VCaP (cell line): ENCODE results near the gene C4B.
"Not testable (repeated sequence)": the region's sequence is repeated elsewhere in the genome, so short reads cannot be mapped to it uniquely, and the experiment has no call there.

Experiments
- H3K27ac ChIP-seq: fragments of 450-650 bp; 2 replicates; pipeline ENCODE4 v1.5.1; 2017

Gene C4B

DNA sequence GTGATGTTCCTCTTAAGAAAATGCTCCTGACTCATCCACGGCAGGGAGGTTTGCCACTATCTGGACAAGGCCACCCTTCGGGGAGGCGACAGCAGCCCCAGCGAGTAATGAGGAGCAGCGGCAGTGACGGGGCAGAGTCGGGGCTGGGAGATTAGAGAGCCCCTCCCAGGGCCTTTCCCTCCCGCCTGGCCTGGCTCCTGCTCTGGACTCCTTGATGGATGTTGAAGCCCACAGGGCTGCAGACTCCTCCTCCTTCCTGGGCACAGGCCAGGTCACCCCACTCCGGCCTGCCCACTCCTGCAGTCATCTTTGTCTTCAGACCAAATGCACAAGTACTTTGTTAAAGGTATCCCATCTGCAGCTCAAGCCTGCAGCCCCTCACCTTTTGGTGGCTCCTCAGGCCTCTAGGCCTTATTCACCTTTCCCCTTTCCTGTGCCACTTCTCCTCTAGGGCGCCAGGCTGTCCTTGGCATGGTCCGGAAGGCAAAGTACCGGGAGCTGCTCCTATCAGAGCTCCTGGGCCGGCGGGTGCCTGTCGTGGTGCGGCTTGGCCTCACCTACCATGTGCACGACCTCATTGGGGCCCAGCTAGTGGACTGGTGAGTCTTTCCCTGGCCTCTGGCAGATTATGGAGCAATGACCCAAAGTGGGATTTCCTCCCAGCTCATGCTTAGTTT, 1.5 kb upstream of the C4B start:
- not testable (repeated sequence) for H3K27ac ChIP-seq

DNA sequence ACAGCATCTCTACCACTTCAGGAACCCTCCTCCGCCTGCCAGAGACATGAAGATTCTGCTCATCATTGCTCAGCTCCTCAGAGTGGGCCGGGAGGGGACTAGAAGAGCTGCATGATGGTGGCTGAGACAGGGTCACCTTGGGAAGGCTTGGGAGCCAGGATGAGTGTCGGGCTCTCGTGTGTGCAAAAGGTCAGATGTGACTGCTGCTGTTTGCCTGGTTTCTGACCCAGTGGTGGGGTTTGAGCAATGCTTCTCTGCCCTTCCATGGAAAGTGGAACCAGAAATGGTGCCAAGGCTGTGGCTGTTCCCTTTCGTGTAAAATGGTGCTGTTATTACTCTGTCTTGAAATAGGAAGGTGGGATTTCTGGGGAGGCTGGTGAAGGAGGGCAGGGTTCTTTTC, 857 bp upstream of the C4B start:
- H3K27ac ChIP-seq, result not testable (repeated sequence)

DNA sequence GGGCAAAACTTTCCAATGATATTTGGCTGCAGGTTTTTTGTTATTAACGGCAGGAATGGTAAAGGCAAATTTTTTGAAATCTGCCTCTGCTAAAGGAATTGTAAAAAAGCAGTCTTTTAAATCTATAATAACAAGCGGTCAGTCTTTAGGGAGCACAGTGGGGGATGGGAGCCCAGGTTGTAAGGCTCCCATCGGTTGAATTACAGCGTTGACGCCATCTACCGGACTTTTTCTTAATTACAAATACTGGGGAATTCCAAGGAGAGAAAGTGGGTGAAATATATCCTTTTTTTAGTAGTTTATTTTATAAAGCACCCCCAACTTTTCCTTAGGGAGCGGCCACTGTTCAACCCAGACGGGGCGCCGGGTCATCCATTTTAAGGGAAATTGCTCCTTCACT, 7.5 kb downstream of the C4B start:
- H3K27ac ChIP-seq, result not testable (repeated sequence)

GRCh38 chr6:32028631-32029030, 14.0 kb downstream of the C4B start:
- not testable (repeated sequence) for H3K27ac ChIP-seq

GRCh38 chr6:32029553-32029952, 15.0 kb downstream of the C4B start:
- H3K27ac ChIP-seq, result not testable (repeated sequence)

DNA sequence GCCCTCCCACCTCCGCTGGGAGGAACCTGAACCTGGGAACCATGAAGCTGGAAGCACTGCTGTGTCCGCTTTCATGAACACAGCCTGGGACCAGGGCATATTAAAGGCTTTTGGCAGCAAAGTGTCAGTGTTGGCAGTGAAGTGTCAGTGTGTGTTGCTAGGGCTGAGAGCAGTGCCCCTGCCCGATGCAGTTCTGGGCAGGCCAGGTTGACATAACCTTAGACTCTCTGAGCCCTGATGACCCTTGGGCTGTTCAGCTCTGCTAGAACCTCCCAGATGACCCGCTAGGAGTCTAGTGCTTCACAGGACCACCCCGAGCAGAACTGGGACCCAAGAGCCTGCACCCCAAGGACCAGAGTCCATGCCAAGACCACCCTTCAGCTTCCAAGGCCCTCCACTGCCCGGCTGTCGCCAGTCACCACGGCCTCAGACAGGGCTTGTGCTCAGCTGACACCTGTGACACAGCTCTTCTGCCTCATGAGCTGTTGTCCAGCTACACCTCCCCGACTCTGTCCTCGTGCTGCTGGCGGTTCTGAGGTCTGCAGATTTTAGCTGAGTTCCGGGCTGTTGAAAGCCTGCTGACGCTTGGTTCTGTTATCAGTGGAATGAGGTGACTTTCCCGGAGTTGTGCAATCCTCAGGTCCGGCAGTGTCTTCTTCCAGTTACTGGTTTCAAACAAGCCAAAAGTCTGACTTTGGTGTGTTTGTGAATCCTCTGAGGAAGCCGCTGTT, 20.9 kb downstream of the C4B start:
- not testable (repeated sequence) for H3K27ac ChIP-seq

GRCh38 chr6:32037136-32037535, 22.5 kb downstream of the C4B start:
- not testable (repeated sequence) for H3K27ac ChIP-seq

DNA sequence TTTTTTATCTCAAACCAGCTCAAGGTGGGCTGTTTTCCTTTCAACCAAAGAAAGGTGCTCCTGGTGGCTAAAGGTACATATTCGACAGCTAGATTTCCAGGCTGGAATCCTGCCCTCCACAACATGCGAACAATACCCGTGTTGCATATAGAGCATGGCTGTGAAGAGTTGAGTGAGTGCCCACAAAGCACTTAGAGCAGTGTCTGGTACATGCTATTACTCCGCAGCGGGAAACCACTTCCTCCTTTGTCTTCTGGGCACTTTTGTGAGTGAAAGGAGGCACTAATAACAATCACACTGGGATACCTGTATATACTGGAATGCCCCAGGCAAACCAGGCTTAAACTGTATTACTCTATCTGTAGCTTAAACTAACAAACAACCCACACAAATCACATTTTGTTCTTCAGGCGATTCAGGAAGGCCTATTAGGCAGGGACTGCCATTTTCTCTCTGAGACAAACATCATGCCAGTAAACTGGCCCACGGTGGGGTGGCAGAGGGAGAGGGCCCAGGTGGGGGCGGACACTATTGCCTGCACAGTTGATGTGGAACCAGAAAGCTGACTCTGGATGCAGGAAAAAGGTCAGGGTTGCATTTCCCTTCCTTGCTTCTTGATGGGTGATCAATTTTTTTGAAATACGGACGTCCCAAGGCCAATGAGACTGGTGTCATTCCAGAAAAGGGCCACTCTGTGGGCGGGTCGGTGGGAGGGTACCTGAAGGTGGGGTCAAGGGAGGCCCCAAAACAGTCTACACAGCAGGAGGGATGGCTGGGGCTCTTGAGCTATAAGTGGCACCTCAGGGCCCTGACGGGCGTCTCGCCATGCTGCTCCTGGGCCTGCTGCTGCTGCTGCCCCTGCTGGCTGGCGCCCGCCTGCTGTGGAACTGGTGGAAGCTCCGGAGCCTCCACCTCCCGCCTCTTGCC, 23.3 kb downstream of the C4B start, which contains the start of gene CYP21A2:
CYP21A2 (plus strand) TSS at position 818 of the 927 bp plus-strand sequence; CDS start at position 826, 8 bp downstream.
- not testable (repeated sequence) for H3K27ac ChIP-seq

DNA sequence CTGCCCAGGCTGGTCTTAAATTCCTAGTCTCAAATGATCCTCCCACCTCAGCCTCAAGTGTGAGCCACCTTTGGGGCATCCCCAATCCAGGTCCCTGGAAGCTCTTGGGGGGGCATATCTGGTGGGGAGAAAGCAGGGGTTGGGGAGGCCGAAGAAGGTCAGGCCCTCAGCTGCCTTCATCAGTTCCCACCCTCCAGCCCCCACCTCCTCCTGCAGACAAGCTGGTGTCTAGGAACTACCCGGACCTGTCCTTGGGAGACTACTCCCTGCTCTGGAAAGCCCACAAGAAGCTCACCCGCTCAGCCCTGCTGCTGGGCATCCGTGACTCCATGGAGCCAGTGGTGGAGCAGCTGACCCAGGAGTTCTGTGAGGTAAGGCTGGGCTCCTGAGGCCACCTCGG, 24.3 kb downstream of the C4B start:
- H3K27ac ChIP-seq, result not testable (repeated sequence)

DNA sequence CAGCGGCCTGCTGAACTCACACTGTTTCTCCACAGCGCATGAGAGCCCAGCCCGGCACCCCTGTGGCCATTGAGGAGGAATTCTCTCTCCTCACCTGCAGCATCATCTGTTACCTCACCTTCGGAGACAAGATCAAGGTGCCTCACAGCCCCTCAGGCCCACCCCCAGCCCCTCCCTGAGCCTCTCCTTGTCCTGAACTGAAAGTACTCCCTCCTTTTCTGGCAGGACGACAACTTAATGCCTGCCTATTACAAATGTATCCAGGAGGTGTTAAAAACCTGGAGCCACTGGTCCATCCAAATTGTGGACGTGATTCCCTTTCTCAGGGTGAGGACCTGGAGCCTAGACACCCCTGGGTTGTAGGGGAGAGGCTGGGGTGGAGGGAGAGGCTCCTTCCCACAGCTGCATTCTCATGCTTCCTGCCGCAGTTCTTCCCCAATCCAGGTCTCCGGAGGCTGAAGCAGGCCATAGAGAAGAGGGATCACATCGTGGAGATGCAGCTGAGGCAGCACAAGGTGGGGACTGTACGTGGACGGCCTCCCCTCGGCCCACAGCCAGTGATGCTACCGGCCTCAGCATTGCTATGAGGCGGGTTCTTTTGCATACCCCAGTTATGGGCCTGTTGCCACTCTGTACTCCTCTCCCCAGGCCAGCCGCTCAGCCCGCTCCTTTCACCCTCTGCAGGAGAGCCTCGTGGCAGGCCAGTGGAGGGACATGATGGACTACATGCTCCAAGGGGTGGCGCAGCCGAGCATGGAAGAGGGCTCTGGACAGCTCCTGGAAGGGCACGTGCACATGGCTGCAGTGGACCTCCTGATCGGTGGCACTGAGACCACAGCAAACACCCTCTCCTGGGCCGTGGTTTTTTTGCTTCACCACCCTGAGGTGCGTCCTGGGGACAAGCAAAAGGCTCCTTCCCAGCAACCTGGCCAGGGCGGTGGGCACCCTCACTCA, 25.0 kb downstream of the C4B start:
- H3K27ac ChIP-seq, result not testable (repeated sequence)

- H3K27ac ChIP-seq, result not testable (repeated sequence)
Observed at GRCh38 chr6:32040299-32041049, 25.9 kb downstream of the C4B start.

DNA sequence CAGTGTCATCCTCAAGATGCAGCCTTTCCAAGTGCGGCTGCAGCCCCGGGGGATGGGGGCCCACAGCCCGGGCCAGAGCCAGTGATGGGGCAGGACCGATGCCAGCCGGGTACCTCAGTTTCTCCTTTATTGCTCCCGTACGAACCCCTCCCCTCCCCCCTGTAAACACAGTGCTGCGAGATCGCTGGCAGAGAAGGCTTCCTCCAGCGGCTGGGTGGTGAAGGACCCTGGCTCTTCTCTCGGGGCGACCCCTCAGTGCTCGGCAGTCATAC, 26.4 kb downstream of the C4B start:
- H3K27ac ChIP-seq, result not testable (repeated sequence)

DNA sequence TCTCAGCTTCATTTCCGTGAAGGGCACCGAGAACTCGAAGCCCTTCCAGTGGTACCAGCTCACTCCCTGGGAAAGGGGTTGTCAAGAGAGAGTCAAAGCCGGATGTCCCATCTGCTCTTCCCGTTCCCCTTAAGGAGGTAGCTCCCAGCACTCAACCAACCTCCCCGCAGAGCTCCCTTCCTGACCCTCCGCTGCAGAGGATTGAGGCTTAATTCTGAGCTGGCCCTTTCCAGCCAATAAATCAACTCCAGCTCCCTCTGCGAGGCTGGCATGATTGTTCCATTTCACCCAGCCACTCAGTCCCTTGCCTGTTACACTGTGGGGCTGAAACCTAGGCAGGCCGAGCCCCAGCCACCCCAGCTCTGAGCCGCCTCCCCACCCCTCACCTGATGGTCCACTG, 26.8 kb downstream of the C4B start:
- H3K27ac ChIP-seq, result not testable (repeated sequence)

DNA sequence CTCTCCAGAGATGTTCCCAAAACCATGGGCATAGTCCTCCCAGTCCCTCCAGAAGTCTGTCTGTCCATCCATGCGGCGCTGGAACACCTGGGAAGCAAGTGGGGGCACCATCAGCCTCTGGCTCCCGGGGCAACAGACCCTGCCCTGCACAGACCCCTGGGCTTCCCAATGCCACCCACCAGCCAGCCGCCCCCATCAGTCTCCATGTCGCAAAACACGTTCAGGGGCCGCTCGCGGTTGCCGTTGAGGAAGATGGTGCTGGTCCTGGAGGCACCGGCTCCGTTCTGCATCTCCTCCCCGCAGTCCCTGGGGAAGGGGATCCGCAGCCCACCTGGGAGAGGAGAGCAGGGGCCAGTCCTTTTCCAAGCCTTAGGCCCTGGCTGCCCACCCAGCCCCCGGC, 27.7 kb downstream of the C4B start:
- not testable (repeated sequence) for H3K27ac ChIP-seq

- H3K27ac ChIP-seq, result not testable (repeated sequence)
Observed at GRCh38 chr6:32043589-32044380, 29.2 kb downstream of the C4B start.

DNA sequence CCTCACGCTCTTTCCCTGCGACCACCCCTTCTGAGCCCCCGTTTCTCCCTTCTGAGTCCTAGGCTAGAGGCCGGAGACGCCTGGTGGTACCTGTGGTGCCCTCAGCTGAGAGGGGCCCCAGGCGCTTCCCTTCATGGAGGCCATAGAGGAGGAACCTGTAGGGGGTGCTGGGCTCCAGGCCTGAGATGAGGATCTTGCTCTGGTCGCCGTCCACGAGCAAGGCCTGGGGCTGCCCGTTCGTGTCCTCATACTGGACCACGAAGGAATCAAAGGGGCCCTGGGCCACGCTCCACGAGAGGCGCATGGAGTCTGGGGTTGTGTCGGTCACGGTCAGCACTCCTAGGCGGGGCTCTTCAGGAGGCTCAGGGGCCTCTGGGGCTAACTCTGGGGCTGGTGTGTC, 30.3 kb downstream of the C4B start:
- not testable (repeated sequence) for H3K27ac ChIP-seq
